ENCODE results near the gene KRTAP10-7. TPM values are rescaled to one million over a fixed set of nuclear protein-coding genes. Genes with fewer than 3 reads are reported as not detected.
"Not testable (repeated sequence)": the region's sequence is repeated elsewhere in the genome, so short reads cannot be mapped to it uniquely, and the experiment has no call there.

KRTAP10-7 gene
- total RNA-seq, 2 experiments from 2014 or later, result not detected

- H2AFZ ChIP-seq (ENCODE audit: low read length), result no peak overlapping the region
- no peaks in the 10 kb centered on the region for H3K4me1 ChIP-seq (ENCODE audit: insufficient read depth, low read length, poor library complexity, severe bottlenecking)
- no peaks in the 10 kb centered on the region for H3K9me2 ChIP-seq (ENCODE audit: insufficient read depth, low read length)
- intact Hi-C loops (cut with micrococcal nuclease; ENCODE audit: unreplicated experiment), result no loop called here
- no peaks in the 10 kb centered on the region for H4K20me1 ChIP-seq (ENCODE audit: insufficient read depth, low read length)
- POLR2A ChIA-PET, result interaction anchor here (0.7 kb wide), 1 partner anchor 54 kb away, joined by 4 read pairs; no protein-coding TSS in a partner anchor
- no peak for TF ChIP-seq EZH2phosphoT487 (IDR thresholded peaks at IDR 0.05; ENCODE audit: borderline replicate concordance, low read depth, low read length)
- TF ChIP-seq CTCF (conservative IDR thresholded peaks at IDR 0.05; ENCODE audit: low read length), result no peak
- CTCF ChIA-PET (ENCODE audit: unreplicated experiment), result no interaction called here
- no peaks in the 10 kb centered on the region for H3K9me3 ChIP-seq (ENCODE audit: low read length)
- no peak overlapping the region for H3K4me2 ChIP-seq (ENCODE audit: low read length)
- no peak overlapping the region for H3K4me3 ChIP-seq (ENCODE audit: low read depth, low read length, poor library complexity, severe bottlenecking)
- BruUV-seq (replicated peaks), result no TSS peak
- no peak overlapping the region for H3K27ac ChIP-seq (ENCODE audit: low read depth, low read length, poor library complexity, severe bottlenecking)
- H3K36me3 ChIP-seq (ENCODE audit: insufficient read depth, low read length), result no peaks in the 10 kb centered on the region
- DNase-seq (ENCODE audit: low spot score), result no peak
- H3K79me2 ChIP-seq (ENCODE audit: insufficient read depth, low read depth, low read length), result no peaks in the 10 kb centered on the region
Observed at GRCh38 chr21:44571844-44572782, 28.3 kb upstream of the KRTAP10-7 start.

GRCh38 chr21:44572959-44573583 lies 27.3 kb upstream of the KRTAP10-7 start:
- no peak overlapping the region for H3K27ac ChIP-seq (ENCODE audit: low read depth, low read length, poor library complexity, severe bottlenecking)
- no peaks in the 10 kb centered on the region for H3K9me2 ChIP-seq (ENCODE audit: insufficient read depth, low read length)
- H3K79me2 ChIP-seq (ENCODE audit: insufficient read depth, low read depth, low read length), result no peaks in the 10 kb centered on the region
- no peaks in the 10 kb centered on the region for H3K9me3 ChIP-seq (ENCODE audit: low read length)
- H4K20me1 ChIP-seq (ENCODE audit: insufficient read depth, low read length), result no peaks in the 10 kb centered on the region
- ChIA-PET POLR2A (interaction anchor here (0.7 kb wide), 1 partner anchor 55 kb away, joined by 4 read pairs; no protein-coding TSS in a partner anchor), CTCF (ENCODE audit: unreplicated experiment) (no interaction called here)
- DNase-seq (ENCODE audit: low spot score), result no peak
- H3K4me2 ChIP-seq (ENCODE audit: low read length), result no peak overlapping the region
- no peaks in the 10 kb centered on the region for H3K4me1 ChIP-seq (ENCODE audit: insufficient read depth, low read length, poor library complexity, severe bottlenecking)
- no peaks in the 10 kb centered on the region for H3K36me3 ChIP-seq (ENCODE audit: insufficient read depth, low read length)
- H3K4me3 ChIP-seq (ENCODE audit: low read depth, low read length, poor library complexity, severe bottlenecking), result no peak overlapping the region
- no TSS peak for BruUV-seq (replicated peaks)
- no peak overlapping the region for H2AFZ ChIP-seq (ENCODE audit: low read length)
- intact Hi-C loops (cut with micrococcal nuclease; ENCODE audit: unreplicated experiment), result no loop called here
- TF ChIP-seq CTCF (conservative IDR thresholded peaks at IDR 0.05; ENCODE audit: low read length) (no peak), EZH2phosphoT487 (IDR thresholded peaks at IDR 0.05; ENCODE audit: borderline replicate concordance, low read depth, low read length) (no peak)

- H2AFZ ChIP-seq (ENCODE audit: low read length); BruUV-seq (replicated peaks); intact Hi-C loops (cut with micrococcal nuclease; ENCODE audit: unreplicated experiment); H4K20me1 ChIP-seq (ENCODE audit: insufficient read depth, low read length); H3K9me2 ChIP-seq (ENCODE audit: insufficient read depth, low read length); H3K36me3 ChIP-seq (ENCODE audit: insufficient read depth, low read length); POLR2A ChIA-PET; H3K4me2 ChIP-seq (ENCODE audit: low read length); H3K27ac ChIP-seq (ENCODE audit: low read depth, low read length, poor library complexity, severe bottlenecking); DNase-seq (ENCODE audit: low spot score); H3K79me2 ChIP-seq (ENCODE audit: insufficient read depth, low read depth, low read length); H3K9me3 ChIP-seq (ENCODE audit: low read length); H3K4me3 ChIP-seq (ENCODE audit: low read depth, low read length, poor library complexity, severe bottlenecking); H3K4me1 ChIP-seq (ENCODE audit: insufficient read depth, low read length, poor library complexity, severe bottlenecking); CTCF ChIA-PET (ENCODE audit: unreplicated experiment): not testable (repeated sequence)
Observed at GRCh38 chr21:44573630-44574456, 26.6 kb upstream of the KRTAP10-7 start, which contains the start of gene KRTAP10-4. TSS of gene KRTAP10-4 (plus strand) at chr21:44573729. CDS start at chr21:44573759, 30 bp downstream.
